GF-D8 (cell line): ENCODE results near the gene AFAP1.

Source experiments
- DNase-seq: peaks from one replicate; lab custom pipeline; 2025; lab: John Stamatoyannopoulos, UW

AFAP1 gene

DNA sequence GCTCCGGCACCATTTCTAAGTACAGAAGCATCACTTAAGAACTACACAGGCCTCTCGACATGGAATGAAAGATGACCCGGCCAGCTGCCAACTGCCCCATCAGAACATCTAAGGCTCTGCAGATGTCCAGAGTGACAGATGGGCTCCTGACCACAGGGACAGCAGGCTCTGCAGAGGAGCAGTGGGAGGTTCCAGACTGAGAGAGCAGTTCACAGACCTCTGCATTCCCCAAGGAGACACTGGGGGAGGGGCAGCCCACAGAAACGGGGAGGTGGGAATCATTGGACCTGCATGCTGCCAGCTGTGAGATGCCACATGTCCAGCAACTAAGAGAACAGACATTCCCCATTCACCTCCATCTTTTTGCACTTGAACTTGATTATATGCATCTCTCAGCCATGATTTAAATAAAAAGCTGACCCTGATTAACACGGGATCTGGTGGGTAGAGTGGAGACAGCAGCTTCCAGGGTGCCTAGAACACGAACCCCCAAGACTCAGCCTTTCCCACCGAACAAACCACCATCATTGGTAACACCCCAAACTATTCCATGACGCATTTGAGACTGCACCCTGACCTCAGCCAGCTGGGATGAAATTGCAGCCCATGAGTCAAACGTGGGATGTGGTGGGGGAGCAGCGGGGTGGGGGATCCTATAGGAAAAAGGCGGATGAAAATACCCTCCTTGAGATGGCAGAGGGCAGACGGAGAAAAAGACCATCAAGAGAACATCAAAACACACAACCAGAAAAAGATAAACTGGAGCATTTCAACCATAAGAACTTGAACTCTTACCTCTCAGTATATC is 47.2 kb downstream of the AFAP1 start:
- no peak for DNase-seq

- no peak for DNase-seq
Observed at GRCh38 chr4:7890635-7891393, 48.8 kb downstream of the AFAP1 start.

DNA sequence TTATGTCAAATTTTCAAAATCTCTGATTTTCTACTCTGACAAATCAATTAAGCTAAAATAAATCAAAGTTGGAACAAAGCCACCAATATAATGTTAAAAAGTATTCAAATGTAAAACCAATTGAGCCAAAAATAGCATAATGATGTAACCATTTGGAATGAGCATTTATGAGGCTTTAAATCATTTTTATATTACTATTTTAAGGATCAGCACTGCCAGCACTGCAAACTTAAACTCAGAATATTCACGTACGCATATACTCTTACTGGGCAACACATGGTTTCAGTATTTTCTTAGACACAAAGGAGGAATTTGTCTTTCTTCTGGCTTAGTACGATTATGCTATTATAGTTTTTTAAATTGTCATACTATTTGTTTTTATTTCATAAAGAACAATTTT is 52.2 kb downstream of the AFAP1 start:
- DNase-seq = no peak

- DNase-seq = no peak
Observed at GRCh38 chr4:7886007-7886973, 53.4 kb downstream of the AFAP1 start.

DNA sequence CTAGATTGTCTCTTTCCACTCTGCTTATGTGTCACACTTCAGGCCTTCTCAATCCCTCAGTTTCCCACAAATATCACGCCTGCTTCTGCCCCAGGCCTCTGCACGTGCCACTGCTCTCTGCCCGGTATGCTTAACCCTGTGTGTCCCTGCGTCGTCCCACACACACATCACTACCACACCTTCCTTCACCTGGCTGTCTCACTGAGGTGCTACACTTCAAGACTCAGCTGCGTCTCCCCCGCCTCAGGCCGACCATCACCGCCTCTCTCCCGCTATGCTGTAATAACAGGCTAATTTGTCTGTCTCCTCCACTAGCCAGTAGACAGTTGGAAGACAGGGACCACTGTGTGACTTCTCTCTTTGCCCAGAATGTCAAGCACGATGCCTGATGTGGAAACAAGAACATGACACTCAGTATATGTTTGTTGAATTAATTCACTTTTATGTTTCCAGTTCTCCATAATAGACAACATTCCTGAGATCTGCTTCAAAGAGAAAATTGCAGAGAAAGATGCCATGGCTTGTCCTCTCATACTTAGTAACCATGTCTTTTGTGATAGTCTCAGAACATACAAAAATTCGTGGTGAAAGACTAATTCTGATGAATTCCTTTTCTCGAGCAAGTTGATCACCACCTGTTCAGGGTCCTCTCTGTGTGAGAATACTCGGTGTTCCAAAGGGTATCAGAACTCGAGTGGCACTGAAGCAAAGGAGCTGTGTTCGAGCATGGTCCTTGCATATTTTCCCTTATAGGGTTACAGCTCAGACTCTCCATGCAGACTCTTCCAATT is 54.2 kb downstream of the AFAP1 start:
- no peak for DNase-seq

GRCh38 chr4:7880683-7881082 is 59.0 kb downstream of the AFAP1 start:
- DNase-seq = no peak

DNA sequence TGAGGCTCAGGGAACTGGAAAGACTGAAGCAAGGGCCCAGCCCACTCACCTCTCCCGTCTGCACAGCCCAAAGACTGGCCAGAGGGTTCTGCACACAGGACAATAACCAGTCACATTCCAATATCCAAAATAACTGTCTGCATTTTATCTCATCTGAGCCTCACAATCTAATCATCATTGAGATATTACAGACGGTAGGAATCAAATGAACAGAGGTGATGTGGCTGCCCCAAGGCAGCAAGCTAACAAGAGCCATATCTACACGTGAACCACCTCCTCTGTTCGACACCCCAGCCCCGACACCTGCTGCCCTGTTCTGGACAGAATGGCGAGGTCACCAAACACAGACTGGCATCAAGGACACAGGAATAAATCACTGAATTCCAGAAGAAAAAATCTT is 60.5 kb downstream of the AFAP1 start:
- DNase-seq = no peak

GRCh38 chr4:7878323-7878722 is 61.3 kb downstream of the AFAP1 start:
- no peak for DNase-seq

GRCh38 chr4:7877176-7877575 is 62.5 kb downstream of the AFAP1 start:
- DNase-seq = no peak

- no peak for DNase-seq
Observed at GRCh38 chr4:7876201-7876875, 63.3 kb downstream of the AFAP1 start.

- DNase-seq = no peak
Observed at GRCh38 chr4:7874838-7875237, 64.8 kb downstream of the AFAP1 start.

GRCh38 chr4:7873881-7874280 is 65.8 kb downstream of the AFAP1 start:
- no peak for DNase-seq

GRCh38 chr4:7872264-7872771 is 67.3 kb downstream of the AFAP1 start:
- DNase-seq = no peak

- no peak for DNase-seq
Observed at GRCh38 chr4:7871356-7871755, 68.3 kb downstream of the AFAP1 start.

DNA sequence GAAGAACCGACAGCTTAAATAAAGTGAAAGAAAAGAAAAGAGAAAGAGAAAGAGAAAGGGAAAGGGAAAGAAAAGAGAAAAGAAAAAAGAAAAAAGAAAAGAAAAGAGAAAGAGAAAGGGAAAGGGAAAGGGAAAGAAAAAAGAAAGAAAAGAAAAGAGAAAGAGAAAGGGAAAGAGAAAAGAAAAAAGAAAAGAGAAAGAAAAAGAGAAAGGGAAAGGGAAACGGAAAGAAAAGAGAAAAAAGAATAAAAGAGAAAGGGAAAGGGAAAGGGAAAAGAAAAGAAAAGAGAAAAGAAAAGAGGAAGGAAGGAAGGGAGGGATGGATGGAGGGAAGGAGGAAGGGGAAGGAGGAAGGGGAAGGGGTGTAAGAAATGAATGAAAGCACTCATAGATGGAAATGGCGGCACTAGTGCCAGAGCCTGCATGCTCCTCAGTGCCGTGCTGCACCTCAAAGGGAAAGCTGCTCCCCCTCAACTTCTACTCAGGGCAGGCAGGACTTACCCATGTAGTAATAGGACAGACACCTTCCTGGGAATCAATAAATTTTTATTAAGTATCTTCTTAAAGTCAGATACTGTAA is 70.7 kb downstream of the AFAP1 start:
- no peak for DNase-seq

GRCh38 chr4:7868436-7868775 is 71.3 kb downstream of the AFAP1 start:
- no peak for DNase-seq

- DNase-seq = no peak
Observed at GRCh38 chr4:7867701-7868435, 71.8 kb downstream of the AFAP1 start.

GRCh38 chr4:7867191-7867590 is 72.5 kb downstream of the AFAP1 start:
- no peak for DNase-seq

GRCh38 chr4:7865533-7865932 is 74.1 kb downstream of the AFAP1 start:
- DNase-seq = no peak

- no peak for DNase-seq
Observed at GRCh38 chr4:7864685-7865084, 75.0 kb downstream of the AFAP1 start.
